ENCODE measurements around the gene DDX52. TPM values are rescaled to one million over a fixed set of nuclear protein-coding genes. Genes with fewer than 3 reads are reported as not detected.

Gene DDX52
- total and polyA plus RNA-seq, 2 of the 8 experiments (the other 6 are each of a cell fraction or from before 2014, with no cell fraction given): 10.0 to 45.9 TPM

- whole genome bisulfite sequencing, 2 experiments (ENCODE audit: extremely low coverage in 1 of 2, insufficient coverage in 1 of 2, insufficient read length in 1 of 2, insufficient replicate concordance in 2 of 2, low coverage in 1 of 2, low lambda C conversion rate in 2 of 2, missing lambda C conversion rate in 1 of 2): 90% methylated on average over 6 of the region's 6 CpGs; no CpG with 5 or more reads in 1 of the 2 experiments
- FAIRE-seq: no peak
- TF ChIP-seq BACH1 (IDR thresholded peaks at IDR 0.05; ENCODE audit: low read length): no peak
- TF ChIP-seq CTCF (IDR thresholded peaks at IDR 0.05; ENCODE audit: control extremely low read depth in 1 of 3, insufficient read depth in 1 of 3, low read depth in 1 of 3, low read length in 3 of 3): no peak
- TF ChIP-seq BRCA1 (IDR thresholded peaks at IDR 0.05; ENCODE audit: low read depth, low read length): no peak
- no peak for TF ChIP-seq EGR1 (IDR thresholded peaks at IDR 0.05; ENCODE audit: borderline replicate concordance, low read depth, low read length)
- TF ChIP-seq KDM5A (IDR thresholded peaks at IDR 0.05; ENCODE audit: low read length): no peak
- no peak for TF ChIP-seq MAFK (IDR thresholded peaks at IDR 0.05; ENCODE audit: low read depth, low read length)
- TF ChIP-seq ATF2 (IDR thresholded peaks at IDR 0.05; ENCODE audit: low read length): no peak
Measured at GRCh38 chr17:37691807-37692206, 48.6 kb upstream of the DDX52 start.

More at GRCh38 chr17:37691807-37692206, 48.6 kb upstream of the DDX52 start:
- Histone ChIP-seq H3K27me3 (replicated peaks in 1 of 4; ENCODE audit: control insufficient read depth in 3 of 4, extremely low read depth in 1 of 4, insufficient read depth in 3 of 4, low read length in 3 of 4) (no peaks in the 10 kb centered on the region; a peak in 1 of 7 replicates), H3K56ac (replicated peaks; ENCODE audit: insufficient read length, low read depth, low read length) (no peak overlapping the region), H3K4me1 (replicated peaks in 1 of 4; ENCODE audit: control insufficient read depth in 3 of 4, insufficient read depth in 4 of 4, low read length in 3 of 4) (no peaks in the 10 kb centered on the region), H2AFZ (ENCODE audit: low read length) (no peak overlapping the region), H4K5ac (ENCODE audit: insufficient read length, low read depth, low read length) (no peak overlapping the region), H2BK5ac (ENCODE audit: low read depth, low read length) (no peak overlapping the region), H3K4me2 (ENCODE audit: insufficient read depth in 1 of 2, low read depth in 2 of 2, low read length in 2 of 2) (no peak overlapping the region), H3K79me2 (ENCODE audit: control insufficient read depth in 1 of 2, insufficient read depth in 2 of 2, low read length in 2 of 2) (no peaks in the 10 kb centered on the region), H4K91ac (replicated peaks; ENCODE audit: insufficient read length, low read length) (no peak overlapping the region), H3K18ac (ENCODE audit: extremely low read depth, low read length) (no peak overlapping the region), H2AK5ac (ENCODE audit: low read depth, low read length) (no peak overlapping the region), H3K36me3 (ENCODE audit: control insufficient read depth in 2 of 4, insufficient read depth in 4 of 4, low read length in 3 of 4) (no peaks in the 10 kb centered on the region), H3K4ac (replicated peaks; ENCODE audit: insufficient read length, low read depth, low read length) (no peak overlapping the region), H3K4me3 (ENCODE audit: extremely low read depth in 1 of 4, insufficient read depth in 2 of 4, low read depth in 3 of 4, low read length in 4 of 4) (no peak overlapping the region), H2BK12ac (ENCODE audit: low read depth, low read length) (no peak overlapping the region), H2BK120ac (replicated peaks; ENCODE audit: low read depth, low read length) (no peak overlapping the region), H4K20me1 (replicated peaks in 1 of 2; ENCODE audit: control insufficient read depth in 1 of 2, insufficient read depth in 2 of 2, low read length in 2 of 2) (no peaks in the 10 kb centered on the region), H2BK20ac (ENCODE audit: low read length) (no peak overlapping the region), H2BK15ac (ENCODE audit: low read length) (no peak overlapping the region), H3K23ac (ENCODE audit: insufficient read length) (no peak overlapping the region), H4K8ac (ENCODE audit: extremely low read depth, insufficient read depth, low read length) (no peak overlapping the region), H3K27ac (ENCODE audit: low read depth, low read length) (no peak overlapping the region), H3K79me1 (ENCODE audit: low read depth, low read length) (no peaks in the 10 kb centered on the region), H3K23me2 (ENCODE audit: low read depth, low read length) (no peaks in the 10 kb centered on the region; the same call in 1 of the 2 replicates), H3K9ac (replicated peaks in 1 of 4; ENCODE audit: extremely low read depth in 1 of 4, low read depth in 3 of 4, low read length in 3 of 4) (no peak overlapping the region), H3K14ac (ENCODE audit: insufficient read length) (no peak overlapping the region), H3K9me3 (ENCODE audit: insufficient read depth in 2 of 2, low read depth in 1 of 2, low read length in 1 of 2) (peaks cover 11 to 15% of the 10 kb centered on the region in 2 experiments; a peak in 3 of 4 replicates)
- CTCF ChIA-PET (ENCODE audit: partially characterized antibody): no interaction called here
- DNase-seq (ENCODE audit: low read depth in 1 of 2, low spot score in 2 of 2): no peak
- POLR2A ChIA-PET (ENCODE audit: partially characterized antibody): no interaction called here

Data from H1 (cell line).